Testis (tissue), 3 donors: ENCODE measurements around the gene CGNL1. TPM values are rescaled to one million over a fixed set of nuclear protein-coding genes. Genes with fewer than 3 reads are reported as not detected.

Experiments used
- DNase-seq: peaks from one replicate; pipeline ENCODE4 v3.0.0-alpha.2; 2019
- H3K27ac ChIP-seq, 2 donors: fragments of 200-600 bp; sonication (generic); one replicate each; pipeline ENCODE4 v1.5.1; 2019
- H3K27me3 ChIP-seq: fragments of 200-600 bp; sonication (generic); one replicate; pipeline ENCODE4 v1.5.1; 2019
- H3K36me3 ChIP-seq: fragments of 200-600 bp; sonication (generic); one replicate; pipeline ENCODE4 v1.5.1; 2017; ENCODE audit warnings: low read depth; ENCODE audit errors: missing control alignments
- H3K4me1 ChIP-seq: fragments of 200-600 bp; sonication (generic); one replicate; pipeline ENCODE4 v1.5.1; 2019
- H3K4me3 ChIP-seq, 2 donors: fragments of 200-600 bp; sonication (generic); one replicate each; pipeline ENCODE4 v1.5.1; 2017 to 2019
- H3K9me3 ChIP-seq: fragments of 200-600 bp; sonication (generic); one replicate; pipeline ENCODE4 v1.5.1; 2017
- POLR2A ChIP-seq: fragments of 450-650 bp; IDR thresholded peaks from one replicate; pipeline ENCODE4 v1.6.1; 2017; ENCODE audit warnings: antibody characterized with exemption, mild to moderate bottlenecking, moderate library complexity
- WGBS, 2 donors: methylation state at CpG; one replicate each; pipeline ENCODE4 v1.1.5; 2018; 5-methylcytosine and 5-hydroxymethylcytosine counted together
- intact Hi-C: fragments of 100-400 bp; cut with DNase I; formaldehyde crosslinking; loops from one replicate; pipeline ENCODE4 v1.15.1; 2023; ENCODE audit warnings: low total_unique reads
- polyA plus RNA-seq: library from polyadenylated mRNA; stranded (reverse); fragments of 350-450 nt; fragmentation: Illumina TruSeq; extraction: RNeasy Lipid Tissue Mini Kit (QIAGEN cat#74804); gene quantifications from one replicate; pipeline ENCODE4 v1.2.3, GENCODE V29; 2014; ENCODE audit warnings: low read depth, low replicate concordance; ENCODE audit not compliant: insufficient read depth
- total RNA-seq, 2 donors: library from RNA; depleted of rRNA; stranded (reverse); fragments of >200 nt; gene quantifications; one replicate each; pipeline ENCODE4 v1.2.3, GENCODE V29; 2016
- TF ChIP-seq, protein P1 (sequence below), 3 experiments: fragments of 450-650 bp in 2 of 3; fragments of 200-600 bp in 1 of 3; sonication (generic) in 1 of 3; IDR thresholded peaks; one replicate each; pipeline ENCODE4 v1.5.1; 2016 to 2019; ENCODE audit warnings: antibody characterized with exemption in 3 of 3, mild to moderate bottlenecking in 2 of 3, moderate library complexity in 1 of 3

The CGNL1 gene
- total and polyA plus RNA-seq, 3 donors from 2014 or later: 21.0 to 40.2 (median 29.2) TPM

DNA sequence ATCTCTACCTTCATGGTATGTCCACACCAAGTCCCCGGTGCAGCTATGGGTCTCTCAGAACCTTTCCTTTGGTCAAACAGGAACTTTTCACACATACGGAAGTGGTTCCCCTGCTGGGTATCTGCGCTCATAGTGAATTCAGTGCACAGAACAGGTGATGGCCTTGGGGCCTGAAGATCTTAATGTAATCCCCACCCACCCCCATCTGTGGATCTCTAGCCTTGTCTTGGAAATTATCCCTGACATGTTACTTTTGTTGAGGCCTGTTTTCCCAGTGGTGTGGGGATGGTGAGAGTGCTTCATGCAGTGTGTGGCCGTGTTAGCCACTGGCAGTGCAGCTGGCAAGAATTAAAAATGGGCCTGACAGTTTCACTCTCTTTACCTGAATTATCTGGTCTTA is 143.5 kb downstream of the CGNL1 start:
- H3K36me3 ChIP-seq: no peaks in the 10 kb centered on the region
- DNase-seq: no peak
- TF ChIP-seq, protein P1, sequence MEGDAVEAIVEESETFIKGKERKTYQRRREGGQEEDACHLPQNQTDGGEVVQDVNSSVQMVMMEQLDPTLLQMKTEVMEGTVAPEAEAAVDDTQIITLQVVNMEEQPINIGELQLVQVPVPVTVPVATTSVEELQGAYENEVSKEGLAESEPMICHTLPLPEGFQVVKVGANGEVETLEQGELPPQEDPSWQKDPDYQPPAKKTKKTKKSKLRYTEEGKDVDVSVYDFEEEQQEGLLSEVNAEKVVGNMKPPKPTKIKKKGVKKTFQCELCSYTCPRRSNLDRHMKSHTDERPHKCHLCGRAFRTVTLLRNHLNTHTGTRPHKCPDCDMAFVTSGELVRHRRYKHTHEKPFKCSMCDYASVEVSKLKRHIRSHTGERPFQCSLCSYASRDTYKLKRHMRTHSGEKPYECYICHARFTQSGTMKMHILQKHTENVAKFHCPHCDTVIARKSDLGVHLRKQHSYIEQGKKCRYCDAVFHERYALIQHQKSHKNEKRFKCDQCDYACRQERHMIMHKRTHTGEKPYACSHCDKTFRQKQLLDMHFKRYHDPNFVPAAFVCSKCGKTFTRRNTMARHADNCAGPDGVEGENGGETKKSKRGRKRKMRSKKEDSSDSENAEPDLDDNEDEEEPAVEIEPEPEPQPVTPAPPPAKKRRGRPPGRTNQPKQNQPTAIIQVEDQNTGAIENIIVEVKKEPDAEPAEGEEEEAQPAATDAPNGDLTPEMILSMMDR (IDR thresholded peaks at IDR 0.05): no peak
- TF ChIP-seq POLR2A: no peak
- H3K27me3 ChIP-seq: no peaks in the 10 kb centered on the region
- intact Hi-C loops: no loop called here
- WGBS, 2 donors: 82% methylated on average over 4 of the region's 4 CpGs
- H3K4me1 ChIP-seq: no peaks in the 10 kb centered on the region
- no peak overlapping the region for H3K4me3 ChIP-seq
- H3K9me3 ChIP-seq: no peaks in the 10 kb centered on the region
- H3K27ac ChIP-seq: no peak overlapping the region

- intact Hi-C loops: no loop called here
- no peak overlapping the region for H3K27ac ChIP-seq
- TF ChIP-seq, protein P1 (IDR thresholded peaks at IDR 0.05): no peak
- no peak for TF ChIP-seq POLR2A
- no peaks in the 10 kb centered on the region for H3K36me3 ChIP-seq
- no peaks in the 10 kb centered on the region for H3K9me3 ChIP-seq
- 74 to 79% methylated on average over 2 of the region's 2 CpGs for WGBS, 2 donors
- no peak overlapping the region for H3K4me3 ChIP-seq
- H3K4me1 ChIP-seq: no peaks in the 10 kb centered on the region
- no peak for DNase-seq
- H3K27me3 ChIP-seq: no peaks in the 10 kb centered on the region
These were observed 145.2 kb downstream of the CGNL1 start for GRCh38 chr15:57521503-57521902.

DNA sequence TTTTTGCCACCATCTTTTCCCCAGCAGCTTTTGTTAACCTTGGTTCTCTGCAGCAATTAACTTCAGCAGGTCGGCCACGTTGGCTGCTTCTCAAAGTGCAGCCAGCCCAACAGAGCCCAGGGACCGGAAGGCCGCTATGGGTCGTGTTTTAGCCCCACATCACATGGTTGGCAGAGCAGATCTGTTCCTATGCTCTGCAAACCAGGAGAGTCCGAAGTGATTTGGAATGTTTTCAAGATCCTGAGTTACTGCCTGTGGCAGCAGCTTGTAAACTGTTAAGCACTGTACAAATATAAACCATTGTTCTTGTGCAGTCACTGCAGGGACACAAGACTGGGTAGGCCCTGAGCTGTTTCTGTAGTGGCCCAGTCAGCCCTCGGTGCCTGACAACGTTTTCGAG is 145.8 kb downstream of the CGNL1 start:
- no peak overlapping the region for H3K4me3 ChIP-seq
- intact Hi-C loops: no loop called here
- no peaks in the 10 kb centered on the region for H3K4me1 ChIP-seq
- H3K27me3 ChIP-seq: no peaks in the 10 kb centered on the region
- no peaks in the 10 kb centered on the region for H3K9me3 ChIP-seq
- DNase-seq: no peak
- TF ChIP-seq, protein P1 (IDR thresholded peaks at IDR 0.05): no peak
- TF ChIP-seq POLR2A: no peak
- H3K36me3 ChIP-seq: no peaks in the 10 kb centered on the region
- 67 to 90% methylated on average over 8 to 9 of the region's 9 CpGs for WGBS, 2 donors
- no peak overlapping the region for H3K27ac ChIP-seq

- WGBS, 2 donors: 61 to 73% methylated on average over 2 of the region's 2 CpGs
- no peak overlapping the region for H3K27ac ChIP-seq
- no peaks in the 10 kb centered on the region for H3K9me3 ChIP-seq
- H3K4me3 ChIP-seq: no peak overlapping the region
- DNase-seq: no peak
- no peaks in the 10 kb centered on the region for H3K36me3 ChIP-seq
- no peaks in the 10 kb centered on the region for H3K27me3 ChIP-seq
- no peaks in the 10 kb centered on the region for H3K4me1 ChIP-seq
- TF ChIP-seq POLR2A: no peak
- TF ChIP-seq, protein P1 (IDR thresholded peaks at IDR 0.05): no peak
- intact Hi-C loops: loop anchor here (5.0 kb wide), 2 partner anchors 138 to 183 kb away; no protein-coding TSS in a partner anchor
These were observed 149.3 kb downstream of the CGNL1 start for GRCh38 chr15:57525581-57525980.

GRCh38 chr15:57526076-57526475 is 149.8 kb downstream of the CGNL1 start:
- Histone ChIP-seq H3K27ac (no peak overlapping the region), H3K4me3 (no peak overlapping the region), H3K9me3 (no peaks in the 10 kb centered on the region), H3K27me3 (no peaks in the 10 kb centered on the region), H3K36me3 (no peaks in the 10 kb centered on the region), H3K4me1 (no peaks in the 10 kb centered on the region)
- no peak for TF ChIP-seq POLR2A
- TF ChIP-seq, protein P1 (IDR thresholded peaks at IDR 0.05): no peak
- intact Hi-C loops: loop anchor here (5.0 kb wide), 2 partner anchors 139 to 184 kb away; no protein-coding TSS in a partner anchor
- no peak for DNase-seq
